Effector CD4-positive, alpha-beta T cell (primary cell): ENCODE data around the gene MAGEA9.
"Not testable (repeated sequence)": the region's sequence is repeated elsewhere in the genome, so short reads cannot be mapped to it uniquely, and the experiment has no call there.

ENCODE experiments used
- DNase-seq: peaks from one replicate; pipeline ENCODE4 v3.0.0-alpha.2; 2020

Gene MAGEA9

DNA sequence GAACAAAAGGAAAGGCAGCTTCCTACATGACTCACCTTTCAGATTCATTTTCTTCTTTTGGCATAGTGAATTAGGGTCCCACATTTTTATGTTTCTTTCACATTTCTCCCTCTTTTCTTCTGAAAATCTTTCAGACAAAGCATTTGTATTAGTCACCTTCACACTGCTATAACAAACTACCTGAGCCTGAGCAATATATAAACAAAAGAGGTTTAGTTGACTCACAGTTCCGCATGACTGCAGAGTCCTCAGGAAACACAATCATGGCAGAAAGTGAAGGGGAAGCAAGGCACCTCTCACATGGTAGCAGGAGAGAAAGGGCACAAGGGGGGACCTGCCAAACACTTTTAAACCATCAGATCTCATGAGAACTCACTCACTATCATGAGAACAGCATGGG is 36.9 kb downstream of the MAGEA9 start:
- DNase-seq: no peak

DNA sequence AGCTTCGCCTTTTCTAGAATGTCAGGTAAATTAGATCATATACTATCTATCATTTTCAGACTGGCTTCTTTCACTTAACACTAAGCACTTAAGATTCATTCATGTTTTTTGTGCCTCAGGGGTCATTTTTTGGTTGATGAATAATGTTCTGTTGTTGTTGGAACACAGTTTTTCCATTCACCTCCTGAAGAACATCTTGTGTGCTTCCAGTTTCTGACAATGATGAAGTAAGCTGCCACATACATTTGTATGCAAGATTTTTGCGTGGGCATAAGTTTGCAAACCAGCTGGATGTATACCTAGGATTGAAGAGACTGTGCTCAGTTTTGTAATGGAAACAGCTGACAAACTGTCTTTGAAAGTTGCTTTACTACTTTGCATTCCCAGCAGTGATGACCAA is 37.6 kb downstream of the MAGEA9 start:
- no peak for DNase-seq

- no peak for DNase-seq
These were observed 43.7 kb downstream of the MAGEA9 start for GRCh38 chrX:149825424-149825823.

- no peak for DNase-seq
These were observed 45.5 kb downstream of the MAGEA9 start for GRCh38 chrX:149827254-149827653.

GRCh38 chrX:149829751-149830191 is 48.0 kb downstream of the MAGEA9 start:
- DNase-seq: peak; percentile 7

DNA sequence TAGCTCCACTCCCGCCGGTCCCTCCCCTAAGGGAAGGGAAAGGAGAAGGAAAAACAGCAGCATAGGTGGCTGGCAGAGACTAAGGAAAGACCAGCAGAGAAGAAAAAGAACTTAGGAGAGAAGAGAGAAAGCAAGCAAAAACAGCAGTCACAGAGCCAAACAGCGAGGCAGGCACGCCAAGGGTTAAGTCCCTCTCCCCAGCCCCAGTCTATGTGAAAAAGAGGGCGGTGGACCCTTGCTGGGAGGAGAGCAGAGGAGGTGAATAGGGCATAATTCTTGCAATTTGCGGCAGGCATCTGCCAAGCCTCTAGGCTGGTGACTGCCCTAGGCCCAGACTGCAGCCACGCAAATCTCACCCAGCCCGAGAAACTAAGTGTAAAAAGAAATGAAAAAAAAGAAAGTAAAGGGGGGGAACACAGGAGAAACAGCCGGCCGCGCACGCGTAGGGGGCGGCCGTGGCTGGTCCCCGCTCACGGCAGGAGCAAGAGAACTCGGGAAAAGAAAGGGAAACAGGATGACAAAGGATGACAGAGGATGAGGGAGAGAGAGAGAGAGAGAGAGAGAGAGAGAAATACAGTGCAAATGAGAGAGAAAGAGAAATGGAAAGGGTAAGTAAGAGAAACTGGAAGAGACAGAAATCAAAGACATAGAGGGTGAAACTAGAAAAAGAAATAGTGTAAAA is 48.6 kb downstream of the MAGEA9 start:
- DNase-seq: no peak

DNA sequence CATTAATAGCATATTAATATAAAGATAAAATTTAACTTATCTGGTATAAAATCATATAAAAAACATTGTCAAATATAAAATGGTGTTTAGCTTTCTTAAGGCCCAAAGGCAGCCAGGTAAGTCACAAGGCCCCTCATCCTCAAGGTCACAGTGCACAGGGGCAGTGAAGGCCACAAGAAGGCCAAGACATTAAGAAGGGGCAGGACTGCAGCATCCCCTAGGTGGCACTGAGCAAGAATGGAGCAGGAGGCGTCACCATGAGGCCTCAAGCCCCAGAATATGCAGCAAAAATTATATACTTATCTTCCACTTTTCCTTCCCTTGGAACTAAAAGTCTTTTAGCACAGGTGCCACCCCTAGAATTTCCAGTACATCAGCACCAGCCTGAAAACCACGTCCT is 49.7 kb downstream of the MAGEA9 start:
- no peak for DNase-seq

DNA sequence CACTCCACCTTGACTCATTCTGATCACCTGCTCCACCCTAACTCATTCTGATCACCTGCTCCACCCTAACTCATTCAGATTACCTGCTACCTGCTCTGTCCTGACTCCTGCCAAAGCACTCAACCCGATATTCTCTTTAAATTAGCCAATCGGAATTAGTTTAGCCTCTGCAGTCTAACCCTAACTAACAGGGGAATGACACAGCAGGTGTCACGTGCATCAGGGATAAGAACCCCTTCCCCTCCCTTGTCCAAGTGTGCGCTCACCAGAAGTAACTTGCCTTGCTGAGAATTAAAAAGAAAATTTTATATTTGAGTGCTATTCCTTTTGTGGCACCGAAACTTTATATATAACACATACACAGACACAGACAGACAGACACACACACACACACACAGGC is 55.0 kb downstream of the MAGEA9 start:
- DNase-seq: not testable (repeated sequence)

DNA sequence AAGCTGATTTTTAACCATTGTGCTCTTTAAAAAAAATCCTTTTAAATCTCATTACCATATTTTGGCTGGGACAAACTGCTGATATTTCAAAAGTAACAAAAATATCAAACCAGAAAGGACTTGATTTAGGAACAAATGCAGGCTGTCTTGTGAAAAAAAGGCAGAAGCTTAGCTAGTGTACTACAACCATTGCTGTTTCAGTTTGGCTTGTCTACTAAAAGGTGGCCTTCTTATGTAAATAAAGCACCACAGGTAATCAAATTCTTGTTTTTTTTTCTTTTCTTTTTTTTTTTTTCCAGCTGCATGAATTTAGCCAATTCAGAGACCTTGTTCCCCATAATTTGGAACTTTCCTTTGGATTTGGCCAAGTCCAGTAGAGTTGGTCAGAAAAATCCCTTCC is 55.4 kb downstream of the MAGEA9 start:
- no peak for DNase-seq
